GM12878 (cell line): ENCODE measurements around the gene LDLRAD4. TPM values are rescaled to one million over a fixed set of nuclear protein-coding genes. Genes with fewer than 3 reads are reported as not detected.

Experiments
- ATAC-seq: fragments of 200-7000 bp; cut with Tn5 transposase; 3 replicates; pipeline ENCODE4 v1.9.1; 2020; ENCODE audit warnings: mild to moderate bottlenecking, moderate library complexity
- BruUV-seq: library from RNA; stranded (reverse); fragments of 400-500 nt; replicated peaks from 2 replicates; lab custom pipeline; 2021; lab: Mats Ljungman, UMichigan
- CTCF ChIA-PET: fragments of 300-600 bp; sonication (Branson Sonifier 250); formaldehyde crosslinking; extraction: SDS; loops from one replicate; lab custom pipeline; 2021; ENCODE audit warnings: inconsistent platforms; lab: Yijun Ruan, JAX
- POLR2A ChIA-PET: fragments of 350-600 bp; formaldehyde crosslinking; extraction: SDS; loops from one replicate; lab custom pipeline; 2021; ENCODE audit warnings: inconsistent platforms; lab: Charles Lee
- RAD21 ChIA-PET: fragments of 300-600 bp; sonication (Branson Sonifier 250); formaldehyde crosslinking; loops from one replicate; lab custom pipeline; 2023; ENCODE audit warnings: antibody characterized with exemption; ENCODE audit not compliant: unreplicated experiment; lab: Charles Lee
- SMC1A ChIA-PET: fragments of 300-600 bp; sonication (Branson Sonifier 250); formaldehyde crosslinking; loops from one replicate; lab custom pipeline; 2023; ENCODE audit not compliant: unreplicated experiment, uncharacterized antibody; lab: Charles Lee
- DNase-seq: peaks from one replicate; pipeline ENCODE4 v3.0.0-alpha.2; 2011; ENCODE audit warnings: low read depth, low spot score
- FAIRE-seq: peaks from 3 replicates; lab custom pipeline; 2011; peaks lifted over from hg19 to GRCh38; lab: Jason Lieb, UNC
- H2AFZ ChIP-seq: 2 replicates; pipeline ENCODE4 v1.6.0; 2011; ENCODE audit warnings: low read depth, low read length, control low read depth; ENCODE audit not compliant: control insufficient read depth
- H3K27ac ChIP-seq: 2 replicates; pipeline ENCODE4 v1.5.1; 2011; ENCODE audit warnings: control low read depth; ENCODE audit not compliant: control insufficient read depth, insufficient read depth
- H3K27me3 ChIP-seq, 2 experiments: replicated peaks in 1 of 2; 2 replicates each; pipeline versions ENCODE4 v1.6.0 to v1.6.1; 2011; ENCODE audit warnings: low read length in 1 of 2; ENCODE audit not compliant: control insufficient read depth in 2 of 2, insufficient read depth in 2 of 2
- H3K36me3 ChIP-seq, 2 experiments: 2 replicates each; pipeline ENCODE4 v1.5.1; 2011; ENCODE audit warnings: low read length in 1 of 2; ENCODE audit not compliant: control insufficient read depth in 2 of 2, insufficient read depth in 2 of 2
- H3K4me1 ChIP-seq: 2 replicates; pipeline ENCODE4 v1.6.1; 2011; ENCODE audit warnings: mild to moderate bottlenecking, low read length, moderate library complexity, mixed read lengths; ENCODE audit not compliant: control insufficient read depth, insufficient read depth
- H3K4me2 ChIP-seq: 2 replicates; pipeline ENCODE4 v1.6.0; 2011; ENCODE audit warnings: control low read depth; ENCODE audit not compliant: control insufficient read depth, insufficient read depth
- H3K4me3 ChIP-seq: fragments of 200-600 bp; sonication (generic); 2 replicates; pipeline ENCODE4 v1.5.1; 2016
- H3K79me2 ChIP-seq: 2 replicates; pipeline ENCODE4 v1.6.0; 2011; ENCODE audit warnings: low read length; ENCODE audit not compliant: control insufficient read depth, insufficient read depth
- H3K9ac ChIP-seq: 2 replicates; pipeline ENCODE4 v1.8.0; 2011; ENCODE audit warnings: low read length, control low read depth, mixed read lengths; ENCODE audit not compliant: control insufficient read depth, insufficient read depth
- H3K9me3 ChIP-seq: replicated peaks from 3 replicates; pipeline ENCODE4 v1.5.1; 2011; ENCODE audit warnings: mild to moderate bottlenecking, low read length; ENCODE audit not compliant: control insufficient read depth, insufficient read depth
- H4K20me1 ChIP-seq: 2 replicates; pipeline ENCODE4 v1.6.0; 2011; ENCODE audit not compliant: control insufficient read depth, insufficient read depth
- BCL3 ChIP-seq: IDR thresholded peaks from 2 replicates; pipeline ENCODE4 v1.6.1; 2011; ENCODE audit warnings: borderline replicate concordance, low read depth, mild to moderate bottlenecking, moderate library complexity, low read length; ENCODE audit not compliant: insufficient read depth, poor library complexity, severe bottlenecking
- CBFB ChIP-seq: IDR thresholded peaks from 2 replicates; pipeline ENCODE4 v1.6.1; 2016; ENCODE audit warnings: antibody characterized with exemption, low read depth
- CBX3 ChIP-seq: fragments of 200-600 bp; sonication (generic); IDR thresholded peaks from 2 replicates; pipeline ENCODE4 v1.6.1; 2016; ENCODE audit warnings: low read depth, borderline replicate concordance
- CBX5 ChIP-seq: sonication (generic); IDR thresholded peaks from 2 replicates; pipeline ENCODE4 v1.6.1; 2016; ENCODE audit warnings: low read depth, moderate library complexity, mild to moderate bottlenecking, inconsistent platforms
- E4F1 ChIP-seq: fragments of 450-650 bp; IDR thresholded peaks from 2 replicates; pipeline ENCODE4 v1.6.1; 2018; ENCODE audit warnings: borderline replicate concordance, mild to moderate bottlenecking; ENCODE audit not compliant: partially characterized antibody
- ETV6 ChIP-seq, 2 experiments: fragments of 450-650 bp in 1 of 2; IDR thresholded peaks in 1 of 2; conservative IDR thresholded peaks in 1 of 2; 2 replicates each; pipeline ENCODE4 v1.6.1; 2014; ENCODE audit warnings: antibody characterized with exemption in 1 of 2, borderline replicate concordance in 1 of 2, low read depth in 1 of 2, mild to moderate bottlenecking in 1 of 2, moderate library complexity in 1 of 2
- FOS ChIP-seq: IDR thresholded peaks from 3 replicates; pipeline ENCODE4 v1.6.1; 2011; ENCODE audit warnings: borderline replicate concordance; ENCODE audit not compliant: insufficient read length; ENCODE audit errors: extremely low read depth
- MYC ChIP-seq: IDR thresholded peaks from 2 replicates; pipeline ENCODE4 v1.6.1; 2011; ENCODE audit warnings: mild to moderate bottlenecking, low read length, moderate library complexity, inconsistent platforms; ENCODE audit not compliant: insufficient read depth, insufficient replicate concordance, insufficient read length, severe bottlenecking
- RAD51 ChIP-seq: fragments of 450-650 bp; IDR thresholded peaks from 2 replicates; pipeline ENCODE4 v1.6.1; 2016; ENCODE audit warnings: moderate library complexity, mild to moderate bottlenecking, inconsistent platforms
- RB1 ChIP-seq: fragments of 450-650 bp; formaldehyde crosslinking; IDR thresholded peaks from 2 replicates; pipeline ENCODE4 v1.6.1; 2017; ENCODE audit warnings: mild to moderate bottlenecking, borderline replicate concordance
- SREBF2 ChIP-seq: IDR thresholded peaks from 2 replicates; pipeline ENCODE4 v1.6.1; 2012; ENCODE audit warnings: mild to moderate bottlenecking, low read length
- TCF12 ChIP-seq: IDR thresholded peaks from 2 replicates; pipeline ENCODE4 v1.6.1; 2011; ENCODE audit warnings: low read depth, mild to moderate bottlenecking, low read length
- USF1 ChIP-seq: IDR thresholded peaks from 2 replicates; pipeline ENCODE4 v1.6.1; 2011; ENCODE audit warnings: borderline replicate concordance, low read depth, mild to moderate bottlenecking, moderate library complexity, mixed read lengths, low read length; ENCODE audit not compliant: insufficient read depth; ENCODE audit errors: extremely low read length
- ZNF622 ChIP-seq: fragments of 450-650 bp; IDR thresholded peaks from 2 replicates; pipeline ENCODE4 v1.6.1; 2017; ENCODE audit warnings: mild to moderate bottlenecking, inconsistent platforms
- WGBS: methylation state at CpG from one replicate; pipeline ENCODE4 v1.1.6; 2016; ENCODE audit warnings: low lambda C conversion rate; ENCODE audit not compliant: insufficient replicate concordance, insufficient coverage; ENCODE audit errors: missing lambda C conversion rate; 5-methylcytosine and 5-hydroxymethylcytosine counted together
- in situ Hi-C: fragments of 300-500 bp; cut with MboI; formaldehyde crosslinking; loops from 9 replicates; pipeline ENCODE4 v1.14.3; 2018; ENCODE audit warnings: mixed read lengths
- intact Hi-C: fragments of 100-400 bp; cut with micrococcal nuclease; formaldehyde crosslinking; loops from one replicate; pipeline ENCODE4 v1.14.2; 2022; ENCODE audit not compliant: unreplicated experiment
- polyA plus RNA-seq, 11 experiments: library from polyadenylated mRNA; depleted of rRNA in 4 of 11; unstranded in 6 of 11; stranded (reverse) in 5 of 11; fragments of >200 nt; fragmentation: Nextera tagmentation in 4 of 11; fragmentation: Illumina TruSeq in 1 of 11; extraction: Ambion mirVana in 4 of 11; extraction: Trizol in 1 of 11; gene quantifications; 1 replicate in 1 of 11; 2 replicates in 10 of 11; pipeline versions ENCODE4 v1.2.1 to v1.2.3, GENCODE V29; 2011 to 2016; ENCODE audit warnings: inconsistent platforms in 2 of 11, missing spikeins in 2 of 11, low read depth in 1 of 11
- total RNA-seq, 4 experiments: library from RNA; depleted of rRNA in 3 of 4; stranded (reverse); fragments of >200 nt in 3 of 4; fragmentation: Illumina TruSeq in 1 of 4; extraction: Trizol in 1 of 4; gene quantifications; 2 replicates each; pipeline versions ENCODE4 v1.2.1 to v1.2.3, GENCODE V29; 2013 to 2021
- TF ChIP-seq, protein P1 (sequence below): fragments of 450-650 bp; IDR thresholded peaks from 2 replicates; pipeline ENCODE4 v1.6.1; 2017; ENCODE audit warnings: borderline replicate concordance

LDLRAD4 gene
- total and polyA plus RNA-seq, 10 of the 15 experiments (the other 5 are each of a cell fraction or from before 2014, with no cell fraction given): 2.7 to 16.8 (median 11.2) TPM

- TF ChIP-seq BCL3 (no peak), TCF12 (no peak), SREBF2 (no peak), CBFB (no peak), RAD51 (no peak), E4F1 (no peak)
These were observed 404.8 kb downstream of the LDLRAD4 start (continued) for GRCh38 chr18:13623348-13623747.

DNA sequence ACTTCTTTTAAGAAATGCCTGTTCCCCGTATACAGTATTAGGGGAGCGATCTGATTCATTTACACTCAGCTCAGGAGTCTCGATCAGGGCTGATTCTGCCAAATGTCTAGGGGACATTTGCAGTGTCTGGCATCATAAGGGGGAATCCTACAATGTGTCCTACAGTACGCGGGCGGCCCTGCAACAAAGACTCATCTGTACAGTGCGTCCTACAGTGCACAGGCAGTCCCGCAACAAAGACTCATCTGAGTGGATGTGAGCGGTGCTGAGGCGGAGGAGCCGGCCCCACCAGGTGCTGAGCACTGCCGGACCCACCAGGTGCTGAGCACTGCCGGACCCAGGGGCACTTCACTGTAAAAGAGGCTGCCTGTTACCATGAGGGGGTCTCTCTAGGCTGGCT, 405.3 kb downstream of the LDLRAD4 start:
- Histone ChIP-seq H3K79me2 (no peaks in the 10 kb centered on the region), H3K27ac (no peak overlapping the region), H3K9ac (no peak overlapping the region), H3K4me2 (no peak overlapping the region), H3K9me3 (no peaks in the 10 kb centered on the region), H3K27me3 (no peaks in the 10 kb centered on the region), H4K20me1 (no peaks in the 10 kb centered on the region), H2AFZ (no peak overlapping the region), H3K36me3 (no peaks in the 10 kb centered on the region; a peak in 2 of 4 replicates), H3K4me1 (no peaks in the 10 kb centered on the region), H3K4me3 (no peak overlapping the region)
- BruUV-seq: no TSS peak
- 97% methylated on average over 13 of the region's 13 CpGs for WGBS
- ATAC-seq (no peak), FAIRE-seq (no peak), DNase-seq (no peak)
- intact Hi-C loops (no loop called here), in situ Hi-C loops (no loop called here)
- ChIA-PET SMC1A (interaction anchor here (1.0 kb wide), 1 partner anchor 63 kb away, joined by 3 read pairs; no protein-coding TSS in a partner anchor), CTCF (interaction anchor here (0.9 to 2.3 kb wide), 2 partner anchors 14 to 67 kb away, joined by 3 to 7 read pairs; no protein-coding TSS in a partner anchor), POLR2A (no interaction called here), RAD21 (interaction anchor here (1.5 to 1.7 kb wide), 2 partner anchors 60 to 64 kb away, joined by 5 read pairs; no protein-coding TSS in a partner anchor)
- TF ChIP-seq MYC (no peak), RB1 (no peak), CBX5 (no peak), SREBF2 (no peak), FOS (no peak), USF1 (no peak), CBX3 (no peak), ZNF622 (no peak), ETV6 (conservative IDR thresholded peaks at IDR 0.05 in 1 of 2, IDR thresholded peaks at IDR 0.05 in 1 of 2; ENCODE audit: borderline replicate concordance in 1 of 2, low read depth in 1 of 2) (no peak)
- TF ChIP-seq, protein P1, sequence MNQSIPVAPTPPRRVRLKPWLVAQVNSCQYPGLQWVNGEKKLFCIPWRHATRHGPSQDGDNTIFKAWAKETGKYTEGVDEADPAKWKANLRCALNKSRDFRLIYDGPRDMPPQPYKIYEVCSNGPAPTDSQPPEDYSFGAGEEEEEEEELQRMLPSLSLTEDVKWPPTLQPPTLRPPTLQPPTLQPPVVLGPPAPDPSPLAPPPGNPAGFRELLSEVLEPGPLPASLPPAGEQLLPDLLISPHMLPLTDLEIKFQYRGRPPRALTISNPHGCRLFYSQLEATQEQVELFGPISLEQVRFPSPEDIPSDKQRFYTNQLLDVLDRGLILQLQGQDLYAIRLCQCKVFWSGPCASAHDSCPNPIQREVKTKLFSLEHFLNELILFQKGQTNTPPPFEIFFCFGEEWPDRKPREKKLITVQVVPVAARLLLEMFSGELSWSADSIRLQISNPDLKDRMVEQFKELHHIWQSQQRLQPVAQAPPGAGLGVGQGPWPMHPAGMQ: no peak
